VCaP (cell line): ENCODE results near the gene CNIH2.
"Not testable (repeated sequence)": the region's sequence is repeated elsewhere in the genome, so short reads cannot be mapped to it uniquely, and the experiment has no call there.

Experiments
- H3K27ac ChIP-seq: fragments of 450-650 bp; 2 replicates; pipeline ENCODE4 v1.5.1; 2017
- TF ChIP-seq, protein P1 (sequence below): fragments of 450-650 bp; conservative IDR thresholded peaks from 2 replicates; pipeline ENCODE4 v1.5.1; 2017; ENCODE audit warnings: mild to moderate bottlenecking, moderate library complexity

Gene CNIH2

GRCh38 chr11:66243782-66244535 lies 34.0 kb upstream of the CNIH2 start:
- no peak overlapping the region for H3K27ac ChIP-seq
- TF ChIP-seq, protein P1, sequence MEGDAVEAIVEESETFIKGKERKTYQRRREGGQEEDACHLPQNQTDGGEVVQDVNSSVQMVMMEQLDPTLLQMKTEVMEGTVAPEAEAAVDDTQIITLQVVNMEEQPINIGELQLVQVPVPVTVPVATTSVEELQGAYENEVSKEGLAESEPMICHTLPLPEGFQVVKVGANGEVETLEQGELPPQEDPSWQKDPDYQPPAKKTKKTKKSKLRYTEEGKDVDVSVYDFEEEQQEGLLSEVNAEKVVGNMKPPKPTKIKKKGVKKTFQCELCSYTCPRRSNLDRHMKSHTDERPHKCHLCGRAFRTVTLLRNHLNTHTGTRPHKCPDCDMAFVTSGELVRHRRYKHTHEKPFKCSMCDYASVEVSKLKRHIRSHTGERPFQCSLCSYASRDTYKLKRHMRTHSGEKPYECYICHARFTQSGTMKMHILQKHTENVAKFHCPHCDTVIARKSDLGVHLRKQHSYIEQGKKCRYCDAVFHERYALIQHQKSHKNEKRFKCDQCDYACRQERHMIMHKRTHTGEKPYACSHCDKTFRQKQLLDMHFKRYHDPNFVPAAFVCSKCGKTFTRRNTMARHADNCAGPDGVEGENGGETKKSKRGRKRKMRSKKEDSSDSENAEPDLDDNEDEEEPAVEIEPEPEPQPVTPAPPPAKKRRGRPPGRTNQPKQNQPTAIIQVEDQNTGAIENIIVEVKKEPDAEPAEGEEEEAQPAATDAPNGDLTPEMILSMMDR: no peak

DNA sequence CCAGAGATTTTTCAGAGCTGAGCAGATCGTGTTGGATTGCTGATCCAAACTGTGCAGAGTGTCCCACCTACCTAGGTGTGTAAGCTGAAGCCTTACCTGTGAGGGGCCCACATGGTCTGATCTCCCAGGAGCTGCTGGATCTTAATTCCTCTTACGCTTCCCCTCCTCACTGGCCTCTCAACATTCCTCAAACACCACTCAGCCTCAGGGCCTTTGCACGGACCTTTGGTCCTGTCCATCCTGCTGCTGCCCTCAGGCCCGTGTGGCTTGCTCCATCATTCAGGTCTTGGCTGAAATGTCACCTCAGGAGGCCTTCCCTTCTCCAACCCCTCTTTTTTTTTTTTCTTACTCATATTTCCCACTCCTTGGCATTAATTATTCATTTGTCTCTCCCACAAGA lies 30.7 kb upstream of the CNIH2 start:
- no peak overlapping the region for H3K27ac ChIP-seq
- TF ChIP-seq, protein P1: no peak

DNA sequence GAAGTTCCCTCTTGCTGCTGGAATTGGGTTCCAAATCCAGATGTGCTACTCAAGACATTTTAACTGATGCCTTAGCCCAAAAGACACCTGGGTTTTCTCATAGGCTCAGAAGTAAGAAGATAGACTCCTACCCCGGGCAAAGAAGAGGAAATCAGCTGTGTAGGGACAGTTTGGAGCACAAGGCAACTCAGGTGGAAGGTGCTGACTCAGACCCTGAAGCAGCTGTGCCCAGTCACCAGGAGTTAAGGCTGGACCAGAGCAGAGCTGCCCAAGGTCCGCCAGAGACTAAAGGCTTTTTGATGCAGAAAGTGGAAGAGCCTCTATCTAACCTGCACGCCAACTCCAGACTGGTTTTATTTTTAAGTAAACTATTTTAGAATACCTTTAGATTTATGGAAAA lies 30.2 kb upstream of the CNIH2 start:
- H3K27ac ChIP-seq: no peak overlapping the region
- TF ChIP-seq, protein P1: no peak

DNA sequence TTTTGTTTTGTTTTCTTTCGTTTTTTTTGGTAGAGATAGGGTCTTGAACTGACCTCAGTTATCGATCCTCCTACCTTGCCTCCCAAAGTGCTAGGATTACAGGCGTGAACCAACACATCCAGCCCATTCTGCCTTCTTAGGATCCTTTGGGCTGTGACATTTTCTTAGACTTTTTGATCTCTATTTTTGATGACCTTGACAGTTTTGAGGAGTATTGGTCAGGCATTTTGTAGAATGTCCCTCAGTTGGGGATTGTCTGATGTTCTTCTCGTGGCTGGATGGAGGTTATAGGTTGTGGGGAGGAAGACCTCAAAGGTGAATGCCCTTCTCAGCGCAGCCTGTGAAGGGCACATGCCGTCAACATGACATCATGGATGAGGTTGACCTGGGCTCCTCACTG lies 29.1 kb upstream of the CNIH2 start:
- TF ChIP-seq, protein P1: no peak
- no peak overlapping the region for H3K27ac ChIP-seq

DNA sequence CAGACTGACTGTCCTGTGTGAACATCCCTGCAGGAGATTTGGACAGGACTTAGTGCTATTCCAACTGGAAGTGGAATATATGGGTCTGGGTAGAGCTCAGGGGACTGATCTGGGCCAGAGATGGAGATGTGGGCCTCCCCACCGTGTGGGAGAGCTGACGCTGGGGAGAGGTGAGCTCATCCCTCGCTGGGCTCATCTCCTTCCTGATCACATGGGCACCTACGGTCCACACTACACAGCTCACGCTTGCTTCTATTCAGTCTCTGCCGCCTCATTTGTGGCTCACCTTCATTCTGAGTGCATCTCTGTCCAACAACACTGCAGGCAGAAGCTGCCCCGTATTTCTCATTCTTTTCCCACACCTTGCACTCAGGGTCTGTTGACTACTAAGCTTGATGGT lies 26.2 kb upstream of the CNIH2 start:
- TF ChIP-seq, protein P1: no peak

DNA sequence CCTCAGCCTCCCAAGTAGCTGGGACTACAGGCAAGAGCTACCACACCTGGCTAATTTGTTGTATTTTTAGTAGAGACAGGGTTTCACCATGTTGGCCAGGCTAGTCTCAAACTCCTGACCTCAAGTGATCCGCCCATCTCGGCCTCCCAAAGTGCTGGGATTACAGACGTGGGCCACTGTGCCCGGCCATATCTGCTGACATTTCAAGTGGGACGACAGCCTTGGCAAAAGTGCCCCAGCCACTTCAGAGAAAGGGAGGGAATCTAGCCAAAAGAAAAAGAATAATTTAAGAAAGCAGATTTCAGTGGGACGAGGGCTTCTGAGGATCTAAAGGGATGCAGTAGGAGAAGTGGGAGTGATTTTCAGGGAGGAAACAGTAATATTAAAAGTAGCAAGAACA lies 24.9 kb upstream of the CNIH2 start:
- H3K27ac ChIP-seq: not testable (repeated sequence)

More for the DNA sequence above, 26.2 kb upstream of the CNIH2 start:
- no peak overlapping the region for H3K27ac ChIP-seq

DNA sequence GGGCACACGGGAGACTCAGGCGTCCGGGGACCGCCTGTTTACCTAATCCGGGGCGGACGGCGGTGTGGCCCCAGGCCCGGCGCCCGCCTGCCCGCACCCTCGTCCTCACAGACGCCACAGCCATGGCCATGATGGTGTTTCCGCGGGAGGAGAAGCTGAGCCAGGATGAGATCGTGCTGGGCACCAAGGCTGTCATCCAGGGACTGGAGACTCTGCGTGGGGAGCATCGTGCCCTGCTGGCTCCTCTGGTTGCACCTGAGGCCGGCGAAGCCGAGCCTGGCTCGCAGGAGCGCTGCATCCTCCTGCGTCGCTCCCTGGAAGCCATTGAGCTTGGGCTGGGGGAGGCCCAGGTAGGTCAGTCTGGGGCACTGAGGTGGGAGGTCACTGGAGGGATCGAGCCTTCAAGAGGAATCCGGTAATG lies 19.5 kb upstream of the CNIH2 start:
- H3K27ac ChIP-seq: peak overlapping the region; percentile 97

GRCh38 chr11:66259225-66259624 lies 18.8 kb upstream of the CNIH2 start:
- TF ChIP-seq, protein P1: no peak
- peak overlapping the region; percentile 97 for H3K27ac ChIP-seq

More for the DNA sequence above, 19.5 kb upstream of the CNIH2 start:
- TF ChIP-seq, protein P1: no peak; the same call in 1 of the 2 replicates
